HepG2 (cell line): Measurements from ENCODE around the gene NTMT1. TPM values are rescaled to one million over a fixed set of nuclear protein-coding genes. Genes with fewer than 3 reads are reported as not detected.

ENCODE experiments used
- ATAC-seq: fragments of 200-7000 bp; cut with Tn5 transposase; 3 replicates; pipeline ENCODE4 v1.9.1; 2020; ENCODE audit warnings: mild to moderate bottlenecking, moderate library complexity
- BruUV-seq: library from RNA; stranded (reverse); fragments of 400-500 nt; replicated peaks from 2 replicates; lab custom pipeline; 2021; lab: Mats Ljungman, UMichigan
- CTCF ChIA-PET: fragments of 300-600 bp; formaldehyde crosslinking; extraction: SDS; loops from one replicate; lab custom pipeline; 2021; ENCODE audit warnings: low total read pairs, inconsistent platforms, low intra/inter-chr PET ratio; lab: Yijun Ruan, JAX
- POLR2A ChIA-PET: fragments of 350-600 bp; sonication (Branson Sonifier 250); formaldehyde crosslinking; loops from one replicate; lab custom pipeline; 2020; ENCODE audit warnings: antibody characterized with exemption, inconsistent platforms; lab: Yijun Ruan, JAX
- DNase-seq: peaks from one replicate; pipeline ENCODE4 v3.0.0-alpha.2; 2015; ENCODE audit warnings: low spot score
- FAIRE-seq: peaks from 3 replicates; lab custom pipeline; 2011; peaks lifted over from hg19 to GRCh38; lab: Jason Lieb, UNC
- H2AFZ ChIP-seq: one replicate; pipeline ENCODE4 v1.6.1; 2011; ENCODE audit warnings: low read length, inconsistent platforms
- H3K27ac ChIP-seq: fragments of 300-600 bp; 3 replicates; pipeline ENCODE4 v1.8.0; 2011; ENCODE audit warnings: mixed run types, mild to moderate bottlenecking, mixed read lengths, low read length, inconsistent platforms; ENCODE audit not compliant: insufficient read depth; ENCODE audit errors: extremely low read length
- H3K27me3 ChIP-seq, 2 experiments: fragments of 200-600 bp in 1 of 2; 2 replicates in 1 of 2; 3 replicates in 1 of 2; pipeline versions ENCODE4 v1.6.0 to v1.8.0; 2011; ENCODE audit warnings: low read length in 2 of 2, mild to moderate bottlenecking in 2 of 2, moderate library complexity in 2 of 2, inconsistent platforms in 1 of 2; ENCODE audit not compliant: insufficient read depth in 2 of 2, control insufficient read depth in 1 of 2
- H3K36me3 ChIP-seq, 2 experiments: fragments of 200-600 bp in 1 of 2; replicated peaks in 1 of 2; 2 replicates in 1 of 2; 3 replicates in 1 of 2; pipeline versions ENCODE4 v1.5.1 to v1.8.0; 2011; ENCODE audit warnings: low read length in 2 of 2, inconsistent platforms in 1 of 2; ENCODE audit not compliant: insufficient read depth in 2 of 2, control insufficient read depth in 1 of 2
- H3K4me1 ChIP-seq: 2 replicates; pipeline ENCODE4 v1.5.1; 2012; ENCODE audit warnings: low read length, inconsistent platforms; ENCODE audit not compliant: insufficient read depth
- H3K4me2 ChIP-seq: 2 replicates; pipeline ENCODE4 v1.6.0; 2011; ENCODE audit warnings: low read depth, low read length, inconsistent platforms
- H3K4me3 ChIP-seq, 3 experiments: fragments of 200-600 bp in 1 of 3; sonication (generic), shearing (Covaris generic) in 1 of 3; replicated peaks in 1 of 3; 2 replicates each; pipeline ENCODE4 v1.5.1; 2011 to 2016; ENCODE audit warnings: low read length in 3 of 3, inconsistent platforms in 2 of 3, low read depth in 2 of 3, mild to moderate bottlenecking in 2 of 3, control low read depth in 1 of 3, mixed read lengths in 1 of 3; ENCODE audit not compliant: insufficient read depth in 1 of 3
- H3K79me2 ChIP-seq: one replicate; pipeline ENCODE4 v1.6.1; 2011; ENCODE audit warnings: low read length, inconsistent platforms; ENCODE audit not compliant: insufficient read depth
- H3K9ac ChIP-seq: 2 replicates; pipeline ENCODE4 v1.6.0; 2011; ENCODE audit warnings: mild to moderate bottlenecking, low read depth, low read length, inconsistent platforms; ENCODE audit not compliant: insufficient read depth
- H3K9me3 ChIP-seq: 2 replicates; pipeline ENCODE4 v1.5.1; 2012; ENCODE audit warnings: mild to moderate bottlenecking, low read length
- H4K20me1 ChIP-seq: 2 replicates; pipeline ENCODE4 v1.6.0; 2011; ENCODE audit warnings: inconsistent platforms, mild to moderate bottlenecking, low read length, moderate library complexity; ENCODE audit not compliant: insufficient read depth
- MEIS2 ChIP-seq: sonication (generic); formaldehyde crosslinking; IDR thresholded peaks from 2 replicates; pipeline ENCODE4 v1.9.0; 2021; ENCODE audit warnings: mild to moderate bottlenecking, missing genetic modification reagents
- MXD4 ChIP-seq: IDR thresholded peaks from 2 replicates; pipeline ENCODE4 v1.6.1; 2016; ENCODE audit warnings: mild to moderate bottlenecking, missing biosample characterization, missing genetic modification reagents
- NCOA2 ChIP-seq: sonication (generic); formaldehyde crosslinking; IDR thresholded peaks from 2 replicates; pipeline ENCODE4 v1.8.0; 2022; ENCODE audit warnings: inconsistent platforms
- PAX8 ChIP-seq: sonication (generic); formaldehyde crosslinking; IDR thresholded peaks from 2 replicates; pipeline ENCODE4 v1.8.0; 2022; ENCODE audit warnings: mild to moderate bottlenecking, missing genetic modification reagents, borderline replicate concordance
- RELA ChIP-seq: sonication (generic); formaldehyde crosslinking; IDR thresholded peaks from 2 replicates; pipeline ENCODE4 v1.4.0; 2020; ENCODE audit warnings: missing genetic modification reagents
- REXO4 ChIP-seq: sonication (generic); formaldehyde crosslinking; IDR thresholded peaks from 2 replicates; pipeline ENCODE4 v1.8.0; 2022; ENCODE audit warnings: missing genetic modification reagents, mild to moderate bottlenecking, borderline replicate concordance
- SPEN ChIP-seq: sonication (generic); formaldehyde crosslinking; IDR thresholded peaks from 2 replicates; pipeline ENCODE4 v1.5.1; 2020; ENCODE audit warnings: low read depth, mild to moderate bottlenecking, missing genetic modification reagents
- THAP7 ChIP-seq: sonication (generic); formaldehyde crosslinking; IDR thresholded peaks from 2 replicates; pipeline ENCODE4 v1.8.1; 2023; ENCODE audit warnings: mild to moderate bottlenecking, missing genetic modification reagents
- ZBTB3 ChIP-seq: sonication (generic); formaldehyde crosslinking; IDR thresholded peaks from 2 replicates; pipeline ENCODE4 v1.4.0; 2020; ENCODE audit warnings: low read depth, mild to moderate bottlenecking, moderate library complexity, missing genetic modification reagents, borderline replicate concordance
- ZNF136 ChIP-seq: sonication (generic); formaldehyde crosslinking; IDR thresholded peaks from 2 replicates; pipeline ENCODE4 v1.8.1; 2022; ENCODE audit warnings: low read depth, mild to moderate bottlenecking, moderate library complexity, missing genetic modification reagents
- ZNF280B ChIP-seq: sonication (generic); formaldehyde crosslinking; IDR thresholded peaks from 2 replicates; pipeline ENCODE4 v1.5.0; 2020; ENCODE audit warnings: missing genetic modification reagents, mild to moderate bottlenecking, borderline replicate concordance
- ZSCAN20 ChIP-seq: sonication (generic); formaldehyde crosslinking; IDR thresholded peaks from 2 replicates; pipeline ENCODE4 v1.4.0; 2020; ENCODE audit warnings: missing genetic modification reagents, mild to moderate bottlenecking, borderline replicate concordance
- WGBS: methylation state at CpG from one replicate; pipeline ENCODE4 v1.1.6; 2017; ENCODE audit warnings: low lambda C conversion rate; 5-methylcytosine and 5-hydroxymethylcytosine counted together
- in situ Hi-C: cut with HindIII; loops from 2 replicates; pipeline ENCODE4 v1.10.0; 2017; ENCODE audit warnings: low pct_unique_long_range_greater_than_20kb; ENCODE audit not compliant: extremely low pct_ligation_motif_present
- intact Hi-C: fragments of 100-400 bp; cut with micrococcal nuclease; formaldehyde crosslinking; loops from one replicate; pipeline ENCODE4 v1.10.0; 2022; ENCODE audit not compliant: unreplicated experiment
- polyA plus RNA-seq, 8 experiments: library from polyadenylated mRNA; depleted of rRNA in 3 of 8; stranded (reverse) in 7 of 8; unstranded in 1 of 8; fragments of >200 nt; fragmentation: Illumina TruSeq in 4 of 8; extraction: Trizol in 4 of 8; gene quantifications; 2 replicates each; pipeline versions ENCODE4 v1.2.1 to v1.2.3, GENCODE V29; 2011 to 2016; ENCODE audit warnings: low read depth in 4 of 8, missing spikeins in 1 of 8, mixed read lengths in 1 of 8; ENCODE audit not compliant: insufficient read depth in 1 of 8
- total RNA-seq, 5 experiments: library from RNA; depleted of rRNA; stranded (reverse); fragments of >200 nt; fragmentation: Illumina TruSeq; extraction: Trizol; gene quantifications; 2 replicates each; pipeline ENCODE4 v1.2.3, GENCODE V29; 2016; ENCODE audit warnings: low read depth in 1 of 5
- TF ChIP-seq, protein P1 (sequence below): sonication (generic); formaldehyde crosslinking; IDR thresholded peaks from 2 replicates; pipeline ENCODE4 v1.5.1; 2020; ENCODE audit warnings: mild to moderate bottlenecking, missing genetic modification reagents, moderate library complexity

NTMT1 gene
- total and polyA plus RNA-seq, 2 of the 13 experiments (the other 11 are each of a cell fraction or from before 2014, with no cell fraction given), result 49.1 to 53.8 TPM

DNA sequence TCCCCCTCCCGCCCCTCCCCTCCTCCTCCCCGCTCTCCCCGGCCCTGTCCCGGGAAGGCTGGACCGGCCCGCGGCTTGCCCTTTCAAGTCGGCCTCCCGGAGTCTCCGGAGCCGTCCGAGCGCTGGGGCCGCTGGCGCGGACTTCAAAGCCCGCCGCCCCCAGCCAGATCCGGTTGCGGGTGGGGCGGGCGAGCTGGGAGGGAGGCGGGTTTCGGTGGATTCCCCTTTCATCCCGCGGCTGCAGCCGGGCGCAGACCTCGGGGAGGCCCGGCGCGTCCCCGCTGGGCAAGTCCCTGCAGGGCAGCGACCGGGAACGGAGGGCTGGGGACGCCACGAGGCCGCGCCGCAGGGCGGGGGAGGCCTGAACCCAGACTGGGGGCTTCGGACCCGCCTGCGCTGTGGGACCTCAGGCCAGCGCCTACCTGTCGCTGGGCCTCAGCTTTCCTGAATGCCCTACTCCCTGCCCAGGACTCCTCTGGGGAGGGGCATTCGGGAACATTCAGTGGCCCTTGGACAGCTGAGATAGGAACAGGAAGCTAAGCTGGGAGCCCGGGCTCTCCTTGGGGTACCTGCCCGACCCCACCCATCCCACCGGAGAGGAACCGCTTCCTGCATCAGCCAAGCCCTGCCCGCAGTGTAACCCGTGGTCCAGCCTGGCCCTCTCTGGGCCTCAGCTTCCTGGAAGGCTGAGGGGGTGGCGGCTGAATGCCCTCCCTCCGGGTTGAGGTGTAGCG lies 28.4 kb upstream of the NTMT1 start:
- H3K4me3 ChIP-seq, result peak overlapping the region; percentile 15 to 76 (median 47); a peak in 5 of 6 replicates
- DNase-seq (peak; percentile 93), FAIRE-seq (peak; percentile 55), ATAC-seq (peak; percentile 80)
- H3K27ac ChIP-seq, result peak overlapping the region; percentile 99
- no peak overlapping the region for H2AFZ ChIP-seq
- CTCF ChIA-PET, result no interaction called here
- POLR2A ChIA-PET, result interaction anchor here (0.7 to 4.5 kb wide), 27 partner anchors 10 to 457 kb away, joined by 3 to 110 read pairs (median 10); partner anchors contain the start of genes C9orf50, IER5L and NTMT1
- H3K36me3 ChIP-seq, result no peaks in the 10 kb centered on the region
- no peaks in the 10 kb centered on the region for H3K79me2 ChIP-seq
- H4K20me1 ChIP-seq, result no peaks in the 10 kb centered on the region
- in situ Hi-C loops (no loop called here), intact Hi-C loops (loop anchor here (2.0 kb wide), 1 partner anchor 29 kb away; no protein-coding TSS in a partner anchor)
- H3K4me1 ChIP-seq, result peaks cover 85% of the 10 kb centered on the region
- no peaks in the 10 kb centered on the region for H3K9me3 ChIP-seq
- H3K9ac ChIP-seq, result peak overlapping the region; percentile 92
- H3K4me2 ChIP-seq, result peak overlapping the region; percentile 85
- no peaks in the 10 kb centered on the region for H3K27me3 ChIP-seq
- no TSS peak for BruUV-seq
- 2% methylated on average over 19 of the region's 57 CpGs for WGBS
- TF ChIP-seq REXO4 (no peak), ZSCAN20 (peak; percentile 75; the same call in 1 of the 2 replicates), PAX8 (CRISPR knock-in tag) (no peak; the same call in 1 of the 2 replicates), RELA (CRISPR knock-in tag) (peak; percentile 92; the same call in 1 of the 2 replicates), MXD4 (CRISPR knock-in tag) (peak; percentile 58), ZNF280B (CRISPR knock-in tag) (no peak; the same call in 1 of the 2 replicates), ZNF136 (CRISPR knock-in tag) (no peak; the same call in 1 of the 2 replicates), SPEN (CRISPR knock-in tag) (peak; percentile 66; the same call in 1 of the 2 replicates), THAP7 (CRISPR knock-in tag) (no peak), NCOA2 (CRISPR knock-in tag) (peak; percentile 92), ZBTB3 (CRISPR knock-in tag) (peak; percentile 28; the same call in 1 of the 2 replicates), MEIS2 (CRISPR knock-in tag) (peak; percentile 85)
- TF ChIP-seq, protein P1, sequence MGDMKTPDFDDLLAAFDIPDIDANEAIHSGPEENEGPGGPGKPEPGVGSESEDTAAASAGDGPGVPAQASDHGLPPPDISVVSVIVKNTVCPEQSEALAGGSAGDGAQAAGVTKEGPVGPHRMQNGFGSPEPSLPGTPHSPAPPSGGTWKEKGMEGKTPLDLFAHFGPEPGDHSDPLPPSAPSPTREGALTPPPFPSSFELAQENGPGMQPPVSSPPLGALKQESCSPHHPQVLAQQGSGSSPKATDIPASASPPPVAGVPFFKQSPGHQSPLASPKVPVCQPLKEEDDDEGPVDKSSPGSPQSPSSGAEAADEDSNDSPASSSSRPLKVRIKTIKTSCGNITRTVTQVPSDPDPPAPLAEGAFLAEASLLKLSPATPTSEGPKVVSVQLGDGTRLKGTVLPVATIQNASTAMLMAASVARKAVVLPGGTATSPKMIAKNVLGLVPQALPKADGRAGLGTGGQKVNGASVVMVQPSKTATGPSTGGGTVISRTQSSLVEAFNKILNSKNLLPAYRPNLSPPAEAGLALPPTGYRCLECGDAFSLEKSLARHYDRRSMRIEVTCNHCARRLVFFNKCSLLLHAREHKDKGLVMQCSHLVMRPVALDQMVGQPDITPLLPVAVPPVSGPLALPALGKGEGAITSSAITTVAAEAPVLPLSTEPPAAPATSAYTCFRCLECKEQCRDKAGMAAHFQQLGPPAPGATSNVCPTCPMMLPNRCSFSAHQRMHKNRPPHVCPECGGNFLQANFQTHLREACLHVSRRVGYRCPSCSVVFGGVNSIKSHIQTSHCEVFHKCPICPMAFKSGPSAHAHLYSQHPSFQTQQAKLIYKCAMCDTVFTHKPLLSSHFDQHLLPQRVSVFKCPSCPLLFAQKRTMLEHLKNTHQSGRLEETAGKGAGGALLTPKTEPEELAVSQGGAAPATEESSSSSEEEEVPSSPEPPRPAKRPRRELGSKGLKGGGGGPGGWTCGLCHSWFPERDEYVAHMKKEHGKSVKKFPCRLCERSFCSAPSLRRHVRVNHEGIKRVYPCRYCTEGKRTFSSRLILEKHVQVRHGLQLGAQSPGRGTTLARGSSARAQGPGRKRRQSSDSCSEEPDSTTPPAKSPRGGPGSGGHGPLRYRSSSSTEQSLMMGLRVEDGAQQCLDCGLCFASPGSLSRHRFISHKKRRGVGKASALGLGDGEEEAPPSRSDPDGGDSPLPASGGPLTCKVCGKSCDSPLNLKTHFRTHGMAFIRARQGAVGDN (CRISPR knock-in tag), result peak; percentile 89
